Embryonic facial prominence (tissue), 1 donor: Measurements from ENCODE around the gene ISM2.

ENCODE experiments used
- DNase-seq: peaks from one replicate; pipeline ENCODE4 v3.0.0-alpha.2; 2016; ENCODE audit errors: extremely low spot score

Gene ISM2

GRCh38 chr14:77508249-77508648 is 9.6 kb upstream of the ISM2 start:
- DNase-seq = no peak

DNA sequence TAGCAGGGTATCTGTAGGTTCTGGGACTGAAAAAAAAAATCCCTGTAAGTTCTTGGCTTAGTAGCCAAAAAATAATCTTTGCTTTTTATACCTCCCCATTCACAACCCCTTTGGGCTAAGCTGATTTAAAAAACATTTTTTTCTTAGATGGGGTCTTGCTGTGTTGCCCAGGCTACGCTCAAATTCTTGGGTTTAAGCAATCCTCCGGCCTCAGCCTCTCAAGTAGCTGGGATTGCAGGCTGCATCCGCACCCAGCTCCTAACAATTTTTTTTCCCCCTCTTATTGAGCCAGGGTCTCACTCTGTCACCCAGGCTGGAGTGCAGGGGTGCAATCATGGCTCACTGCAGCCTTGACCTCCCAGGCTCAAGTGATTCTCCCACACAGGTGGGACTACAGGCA is 9.1 kb upstream of the ISM2 start:
- DNase-seq = no peak

DNA sequence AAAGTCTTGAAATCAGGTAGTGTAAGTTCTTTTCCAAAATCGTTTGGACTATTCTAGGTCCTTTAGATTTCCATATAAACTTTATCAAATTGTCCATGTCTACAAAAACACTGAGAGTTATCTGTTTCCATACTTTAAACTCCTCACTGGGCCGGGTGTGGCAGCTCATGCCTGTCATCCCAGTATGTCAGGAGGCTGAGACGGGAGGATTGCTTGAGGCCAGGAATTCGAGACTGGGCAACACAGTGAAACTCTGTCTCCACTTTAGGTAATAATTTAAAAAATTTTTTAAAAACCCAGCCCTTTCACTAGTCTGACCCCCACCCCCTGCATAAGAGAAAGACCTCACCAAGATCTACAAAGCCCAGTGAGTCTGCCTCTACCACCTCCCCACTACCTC is 6.4 kb upstream of the ISM2 start:
- no peak for DNase-seq

GRCh38 chr14:77503138-77503537 is 4.5 kb upstream of the ISM2 start:
- DNase-seq = no peak

- DNase-seq = no peak
These were observed 3.6 kb upstream of the ISM2 start for GRCh38 chr14:77502109-77502782.

- no peak for DNase-seq
These were observed 440 bp upstream of the ISM2 start for GRCh38 chr14:77498984-77499527.

DNA sequence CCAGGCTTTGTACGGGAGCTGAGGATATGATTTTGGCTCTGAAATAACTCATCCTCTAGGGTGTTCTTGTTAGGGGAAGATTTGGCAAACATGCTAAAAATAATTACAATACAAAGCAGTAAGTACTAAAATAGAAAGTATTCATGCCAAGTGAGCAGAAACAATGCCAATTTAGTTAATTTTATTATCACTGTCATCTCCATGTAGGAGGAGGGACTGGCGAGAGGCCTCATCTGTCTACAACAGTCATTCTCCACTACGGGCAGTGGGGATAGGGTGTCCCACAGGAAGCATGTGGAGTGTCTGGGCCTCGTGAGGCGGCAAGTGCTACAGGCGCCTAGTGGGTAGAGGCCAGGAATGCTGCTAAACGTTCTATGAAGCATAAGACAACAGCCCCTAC is 3.3 kb downstream of the ISM2 start:
- no peak for DNase-seq

- no peak for DNase-seq
These were observed 7.6 kb downstream of the ISM2 start for GRCh38 chr14:77491056-77491455.

- DNase-seq = no peak
These were observed 8.1 kb downstream of the ISM2 start for GRCh38 chr14:77490347-77490986.

- no peak for DNase-seq
These were observed 9.6 kb downstream of the ISM2 start for GRCh38 chr14:77489041-77489440.

- DNase-seq = no peak
These were observed 10.1 kb downstream of the ISM2 start for GRCh38 chr14:77488558-77488957.

DNA sequence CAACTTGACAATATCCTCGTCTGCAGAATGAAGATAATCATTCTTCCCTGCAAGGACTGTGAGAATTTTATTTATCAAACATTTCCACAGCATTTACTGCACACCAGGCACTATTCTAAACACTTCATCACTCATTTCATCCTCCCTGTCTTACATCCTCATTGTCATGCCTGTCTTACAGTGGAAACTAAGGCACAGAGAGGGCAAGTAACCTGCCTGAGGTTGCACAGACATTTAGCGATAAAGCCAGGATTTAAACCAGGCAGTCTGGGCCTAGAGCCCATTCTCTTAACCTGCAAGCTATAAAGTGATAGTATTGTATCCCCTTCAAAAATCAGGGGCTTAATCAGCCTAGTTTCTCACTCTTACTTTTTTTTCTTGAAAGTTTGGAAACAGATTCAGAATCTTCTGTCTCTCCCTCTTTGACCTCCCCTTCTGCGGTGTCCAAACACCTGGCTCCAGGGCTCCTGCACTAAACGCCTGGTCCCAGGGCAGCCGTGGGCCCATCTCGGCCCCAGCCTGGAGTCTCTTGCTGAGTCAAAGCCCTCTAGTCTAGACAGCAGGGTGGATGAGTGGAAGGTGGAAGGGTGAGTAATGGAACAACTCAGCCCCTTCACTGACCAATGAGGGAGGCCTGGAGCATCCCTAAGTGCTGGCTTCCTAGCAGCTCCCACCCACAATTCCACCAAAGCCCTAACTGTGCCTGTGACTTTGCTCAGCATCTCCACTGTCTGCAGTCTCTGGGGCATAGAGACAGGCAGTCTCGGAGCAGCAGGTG is 12.5 kb downstream of the ISM2 start:
- no peak for DNase-seq

DNA sequence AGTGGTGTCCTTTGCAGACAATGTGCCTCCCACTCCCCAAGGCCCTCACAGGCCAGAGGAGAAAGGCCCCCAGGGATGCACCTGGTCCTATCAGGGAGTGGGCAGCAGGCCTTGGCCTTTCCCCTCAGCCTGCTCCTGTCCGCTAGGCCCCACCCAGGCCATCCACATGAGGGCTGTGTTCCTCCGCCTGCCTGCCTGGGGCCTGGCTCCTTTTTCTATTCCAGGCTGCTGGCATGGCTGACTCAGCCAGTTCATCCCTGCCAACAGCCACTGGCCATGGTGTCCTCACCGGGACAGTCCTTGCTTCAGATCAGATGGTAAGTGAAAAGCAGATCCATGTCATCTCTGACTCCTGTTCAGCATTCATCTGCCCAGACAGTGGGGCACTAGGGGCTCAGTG is 13.4 kb downstream of the ISM2 start:
- DNase-seq = no peak

DNA sequence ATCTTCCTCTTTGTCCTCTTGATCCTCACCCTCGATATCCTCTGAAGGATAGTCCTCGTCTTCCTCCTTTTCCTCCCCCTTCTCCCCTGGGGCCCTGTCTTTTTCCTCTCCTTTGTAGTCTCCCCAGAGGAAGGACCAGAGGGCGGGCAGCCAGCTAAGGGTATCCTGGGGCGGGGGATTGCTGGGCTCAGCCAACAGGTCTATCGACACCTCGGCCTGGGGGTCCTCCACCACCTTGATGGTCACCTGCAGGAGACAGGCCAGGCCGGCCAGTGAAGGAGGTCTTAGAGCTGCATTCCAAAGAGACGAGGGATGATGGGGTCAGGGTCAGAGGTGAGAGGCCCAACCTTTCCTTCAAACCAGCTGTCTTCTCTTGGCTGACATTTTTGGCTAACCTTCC is 16.2 kb downstream of the ISM2 start:
- no peak for DNase-seq

GRCh38 chr14:77478796-77479195 is 19.8 kb downstream of the ISM2 start:
- DNase-seq = no peak

GRCh38 chr14:77478029-77478428 is 20.6 kb downstream of the ISM2 start:
- no peak for DNase-seq

GRCh38 chr14:77475432-77476115 is 23.0 kb downstream of the ISM2 start:
- DNase-seq = no peak

DNA sequence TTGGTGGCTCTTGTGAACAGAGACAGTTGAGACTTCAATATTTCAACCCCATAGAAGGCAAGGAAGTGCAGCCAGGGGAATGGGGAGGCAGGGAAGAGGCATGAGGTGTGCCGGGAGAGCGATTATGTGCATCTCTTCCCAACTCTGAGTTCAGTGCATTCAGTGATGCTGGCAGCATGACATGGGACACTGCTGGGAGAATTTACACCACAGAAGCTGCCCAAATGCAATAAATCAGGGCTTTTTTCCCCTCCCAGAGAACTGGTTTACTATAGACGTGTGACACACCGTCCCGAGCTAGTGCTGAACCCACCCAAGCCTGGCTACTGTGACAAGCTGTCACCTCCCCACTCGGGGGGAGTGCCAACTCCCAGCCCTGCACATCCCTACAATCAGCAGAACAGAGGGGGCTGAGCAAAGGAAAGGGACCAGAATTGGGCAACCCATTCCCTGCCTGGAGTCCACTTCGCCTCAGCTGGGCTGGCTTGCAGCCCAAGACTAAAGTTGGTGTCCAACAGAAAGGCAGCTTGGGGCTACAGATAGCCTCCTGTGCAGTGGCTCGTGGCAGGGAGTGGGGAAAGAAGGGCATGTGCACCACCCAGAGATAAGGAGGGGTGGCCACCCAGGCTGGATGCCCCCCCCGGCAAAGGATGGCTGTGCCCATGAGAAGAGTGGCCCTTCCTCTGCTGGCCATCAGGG is 24.0 kb downstream of the ISM2 start:
- DNase-seq = no peak

DNA sequence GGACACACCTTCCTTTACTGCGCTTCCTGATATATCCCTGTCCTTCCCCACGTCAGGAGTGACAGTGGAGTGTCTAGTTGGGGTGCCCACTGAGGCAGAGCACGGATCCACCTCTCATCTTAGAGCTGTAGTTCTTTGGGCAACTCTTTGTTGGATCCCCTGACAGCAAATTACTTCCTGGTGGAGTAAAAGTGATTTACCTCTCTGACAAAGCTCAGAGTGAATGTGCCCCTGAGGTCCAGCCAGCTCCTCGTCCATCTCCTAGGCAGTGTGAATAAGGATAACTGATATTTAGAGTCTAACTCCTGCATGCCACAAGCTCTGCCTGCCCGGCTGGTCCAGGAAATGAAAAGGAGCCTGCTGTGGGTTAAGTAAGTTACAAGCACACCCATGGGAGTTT is 24.7 kb downstream of the ISM2 start:
- no peak for DNase-seq

DNA sequence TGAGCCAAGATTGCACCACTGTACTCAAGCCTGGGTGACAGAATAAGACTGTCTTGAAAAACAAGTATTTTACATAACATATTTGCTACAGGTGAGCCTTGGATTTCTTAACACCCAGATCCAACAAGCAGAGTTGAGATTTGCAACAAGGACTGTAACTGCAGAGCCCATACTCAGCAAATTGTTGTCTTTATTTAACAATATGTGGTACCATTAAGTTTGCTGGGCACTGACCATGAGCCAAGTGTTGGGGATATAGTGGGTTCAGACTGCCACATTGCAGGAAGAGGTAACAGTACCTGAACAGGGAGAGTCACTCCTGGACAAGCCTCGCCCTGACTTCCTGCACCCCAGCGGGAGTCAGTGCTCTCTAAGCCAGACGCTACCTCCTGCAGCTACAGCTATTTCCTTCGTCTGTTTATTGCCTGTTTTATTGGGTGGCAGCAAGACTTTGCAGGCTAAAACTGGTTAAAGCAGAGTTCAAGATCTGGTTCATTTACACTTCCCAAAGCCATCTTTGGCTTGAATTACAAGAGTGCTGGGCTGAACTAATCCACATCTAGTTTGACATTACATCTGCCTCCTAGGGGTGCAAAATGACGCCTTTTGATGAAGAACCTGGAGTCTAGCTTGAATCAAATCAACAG is 28.3 kb downstream of the ISM2 start:
- no peak for DNase-seq

GRCh38 chr14:77469539-77469938 is 29.1 kb downstream of the ISM2 start:
- DNase-seq = no peak
